Activated CD8-positive, alpha-beta T cell treated with anti-CD3 and anti-CD28 coated beads for 36 hours (primary cell): Measurements from ENCODE around the gene ZIC3. TPM values are rescaled to one million over a fixed set of nuclear protein-coding genes. Genes with fewer than 3 reads are reported as not detected.
A peak's percentile ranks its signal among the peaks of the same experiment; 100 is the strongest.

Source experiments
- ATAC-seq: fragments of 200-7000 bp; cut with Tn5 transposase; one replicate; pipeline ENCODE4 v1.10.0; 2021; ENCODE audit warnings: mild to moderate bottlenecking, moderate library complexity
- CTCF ChIA-PET: fragments of 350-600 bp; sonication (Branson Sonifier 250); formaldehyde crosslinking; loops from one replicate; lab custom pipeline; 2021; ENCODE audit warnings: antibody characterized with exemption; lab: Charles Lee
- POLR2A ChIA-PET: fragments of 350-600 bp; sonication (Branson Sonifier 250); formaldehyde crosslinking; loops from one replicate; lab custom pipeline; 2021; ENCODE audit warnings: antibody characterized with exemption; lab: Charles Lee
- DNase-seq: peaks from one replicate; pipeline ENCODE4 v3.0.0-alpha.2; 2020
- H3K27ac Mint-ChIP-seq: one replicate; pipeline ENCODE4 v1.8.0; 2021; ENCODE audit warnings: mild to moderate bottlenecking, mixed read lengths
- H3K27me3 Mint-ChIP-seq: one replicate; pipeline ENCODE4 v1.8.0; 2021; ENCODE audit warnings: mixed read lengths
- H3K36me3 Mint-ChIP-seq: one replicate; pipeline ENCODE4 v1.8.0; 2021; ENCODE audit warnings: low read depth, mixed read lengths
- H3K4me1 Mint-ChIP-seq: one replicate; pipeline ENCODE4 v1.8.0; 2021; ENCODE audit warnings: low read depth, mixed read lengths
- H3K4me3 Mint-ChIP-seq: one replicate; pipeline ENCODE4 v1.8.0; 2021; ENCODE audit warnings: mild to moderate bottlenecking, moderate library complexity, mixed read lengths
- H3K9me3 Mint-ChIP-seq: one replicate; pipeline ENCODE4 v1.8.0; 2021; ENCODE audit warnings: mixed read lengths
- intact Hi-C: fragments of 100-400 bp; cut with micrococcal nuclease; formaldehyde crosslinking; loops from one replicate; pipeline ENCODE4 v1.10.0; 2022
- total RNA-seq, 2 experiments: library from RNA; stranded (reverse); gene quantifications; one replicate each; pipeline ENCODE4 v1.2.3, GENCODE V29; 2021
- TF ChIP-seq, protein P1 (sequence below): fragments of 200-600 bp; IDR thresholded peaks from one replicate; pipeline ENCODE4 v1.8.0; 2022; ENCODE audit warnings: antibody characterized with exemption, mild to moderate bottlenecking

The ZIC3 gene
- not detected for total RNA-seq

DNA sequence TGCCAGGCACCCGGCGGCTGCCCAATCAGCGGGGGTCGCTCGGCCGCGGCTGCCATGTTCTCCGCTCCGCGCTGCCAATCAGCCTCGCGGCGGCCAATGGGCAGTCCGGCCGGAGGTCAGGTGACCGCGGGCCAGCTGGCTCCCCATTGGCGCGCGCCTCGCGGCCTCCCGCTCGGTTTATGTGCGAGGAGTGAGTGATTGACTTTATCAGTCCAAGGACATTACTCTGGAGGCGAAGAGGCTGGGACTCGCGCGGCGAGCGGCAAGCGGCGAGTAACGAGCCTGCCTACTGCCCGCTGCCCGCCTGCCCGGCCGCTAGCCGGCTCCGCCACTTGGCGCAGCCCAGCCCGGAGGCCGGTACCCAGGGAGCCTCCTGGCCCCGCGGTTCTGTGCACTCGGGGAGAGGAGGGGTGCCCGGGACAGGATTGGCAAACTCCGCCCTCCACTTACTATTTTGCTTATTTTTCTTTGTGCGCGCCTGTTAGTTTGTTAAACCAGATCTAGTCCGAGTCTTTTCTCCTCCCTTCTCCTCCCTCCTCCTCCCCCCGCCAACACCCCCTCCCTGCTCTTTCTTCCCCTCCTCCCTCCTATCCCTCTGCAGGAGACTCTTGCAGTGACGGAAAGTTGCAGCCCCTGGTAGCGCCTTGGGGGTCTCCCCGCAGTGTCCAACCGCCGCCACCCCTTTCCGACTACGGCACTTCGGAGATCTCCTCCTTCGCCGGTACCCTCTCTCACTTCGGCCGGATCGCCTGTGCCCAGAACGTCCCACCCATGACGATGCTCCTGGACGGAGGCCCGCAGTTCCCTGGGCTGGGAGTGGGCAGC, at the start of gene ZIC3:
TSS of gene ZIC3 (plus strand) at position 207 of the 825 bp plus-strand sequence. CDS start at position 772, 565 bp downstream.
- ChIA-PET CTCF (no interaction called here), POLR2A (no interaction called here)
- H3K27ac Mint-ChIP-seq = no peak within 1 kb of the TSS
- peaks cover 51% of the 10 kb centered on the region for H3K27me3 Mint-ChIP-seq
- H3K36me3 Mint-ChIP-seq = peaks cover 4% of the 10 kb centered on the region
- peak; percentile 51 for ATAC-seq
- peaks cover 13% of the 10 kb centered on the region for H3K4me1 Mint-ChIP-seq
- no peak for DNase-seq
- peak within 1 kb of the TSS; percentile 55 for H3K4me3 Mint-ChIP-seq
- TF ChIP-seq, protein P1, sequence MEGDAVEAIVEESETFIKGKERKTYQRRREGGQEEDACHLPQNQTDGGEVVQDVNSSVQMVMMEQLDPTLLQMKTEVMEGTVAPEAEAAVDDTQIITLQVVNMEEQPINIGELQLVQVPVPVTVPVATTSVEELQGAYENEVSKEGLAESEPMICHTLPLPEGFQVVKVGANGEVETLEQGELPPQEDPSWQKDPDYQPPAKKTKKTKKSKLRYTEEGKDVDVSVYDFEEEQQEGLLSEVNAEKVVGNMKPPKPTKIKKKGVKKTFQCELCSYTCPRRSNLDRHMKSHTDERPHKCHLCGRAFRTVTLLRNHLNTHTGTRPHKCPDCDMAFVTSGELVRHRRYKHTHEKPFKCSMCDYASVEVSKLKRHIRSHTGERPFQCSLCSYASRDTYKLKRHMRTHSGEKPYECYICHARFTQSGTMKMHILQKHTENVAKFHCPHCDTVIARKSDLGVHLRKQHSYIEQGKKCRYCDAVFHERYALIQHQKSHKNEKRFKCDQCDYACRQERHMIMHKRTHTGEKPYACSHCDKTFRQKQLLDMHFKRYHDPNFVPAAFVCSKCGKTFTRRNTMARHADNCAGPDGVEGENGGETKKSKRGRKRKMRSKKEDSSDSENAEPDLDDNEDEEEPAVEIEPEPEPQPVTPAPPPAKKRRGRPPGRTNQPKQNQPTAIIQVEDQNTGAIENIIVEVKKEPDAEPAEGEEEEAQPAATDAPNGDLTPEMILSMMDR = no peak
- intact Hi-C loops = no loop called here
- H3K9me3 Mint-ChIP-seq = peaks cover 1% of the 10 kb centered on the region

DNA sequence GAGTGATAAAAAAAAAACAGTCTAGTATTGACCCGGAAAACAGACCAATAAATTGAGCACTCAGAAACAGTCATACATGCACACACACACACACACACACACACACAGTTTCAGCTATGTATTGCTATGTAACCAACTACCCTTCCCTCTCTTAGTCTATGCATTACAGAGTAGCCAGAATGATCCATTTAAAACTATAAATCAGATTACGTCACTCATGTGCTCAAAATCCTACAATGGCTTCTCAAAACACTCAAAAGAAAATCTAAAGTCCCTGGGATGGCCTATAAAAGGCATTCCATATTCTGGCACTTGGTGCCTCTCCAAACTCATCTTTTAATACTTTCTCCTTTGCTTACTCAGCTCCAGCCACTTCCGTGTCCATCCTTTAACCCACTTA, 46.5 kb upstream of the ZIC3 start:
- H3K9me3 Mint-ChIP-seq = no peaks in the 10 kb centered on the region
- intact Hi-C loops = no loop called here
- H3K27me3 Mint-ChIP-seq = peaks cover under 1% of the 10 kb centered on the region
- no peak for DNase-seq
- POLR2A ChIA-PET = no interaction called here
- ATAC-seq = no peak
- H3K36me3 Mint-ChIP-seq = no peaks in the 10 kb centered on the region
- CTCF ChIA-PET = no interaction called here
- TF ChIP-seq, protein P1 = no peak
- H3K4me3 Mint-ChIP-seq = no peak overlapping the region
- H3K27ac Mint-ChIP-seq = no peak overlapping the region
- no peaks in the 10 kb centered on the region for H3K4me1 Mint-ChIP-seq

DNA sequence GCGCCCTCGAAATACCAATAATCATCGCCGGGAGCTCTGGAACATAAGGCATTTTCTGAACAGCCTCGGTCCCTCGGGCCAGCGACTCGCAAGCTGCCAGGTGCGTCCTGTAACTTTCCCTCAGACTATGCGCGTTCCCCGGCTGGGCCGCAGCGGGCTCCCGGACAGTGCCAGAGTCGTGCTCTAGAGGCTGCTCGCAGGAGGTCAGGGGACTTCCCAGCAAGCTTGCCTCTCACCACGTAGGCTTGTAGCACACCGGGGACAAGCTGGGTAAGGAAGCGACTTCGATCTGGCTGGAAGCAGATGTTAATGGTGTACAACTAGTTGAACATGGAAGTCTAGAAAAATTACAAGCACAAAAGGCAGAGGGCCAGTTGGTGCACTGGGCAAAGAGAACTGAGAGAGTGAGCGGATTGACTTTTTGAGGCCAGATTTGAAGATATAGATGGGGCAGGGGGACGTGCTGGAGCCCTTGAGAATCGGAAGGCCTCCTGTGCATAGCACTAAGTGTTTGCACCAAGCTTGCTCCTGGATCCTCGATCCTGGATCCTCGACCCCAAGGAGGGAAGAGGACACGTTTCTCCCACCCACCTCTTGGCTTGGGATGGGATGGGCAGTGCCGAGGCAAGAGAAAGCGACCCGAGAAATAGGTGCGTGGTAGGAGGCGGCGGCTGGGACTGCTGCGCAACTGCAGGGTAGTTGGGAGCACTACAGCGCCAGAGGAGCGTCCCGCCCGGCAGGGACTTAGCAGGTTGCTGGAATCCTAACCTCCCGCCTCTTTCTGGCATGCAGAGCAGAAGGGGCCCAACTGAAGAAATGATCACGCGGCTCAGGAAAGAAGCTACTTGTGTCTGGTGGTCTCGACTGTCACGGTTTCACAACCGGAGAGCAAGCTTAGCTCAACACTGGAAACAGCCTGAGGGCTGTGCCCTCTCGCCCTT, 19.9 kb upstream of the ZIC3 start:
- DNase-seq = no peak

DNA sequence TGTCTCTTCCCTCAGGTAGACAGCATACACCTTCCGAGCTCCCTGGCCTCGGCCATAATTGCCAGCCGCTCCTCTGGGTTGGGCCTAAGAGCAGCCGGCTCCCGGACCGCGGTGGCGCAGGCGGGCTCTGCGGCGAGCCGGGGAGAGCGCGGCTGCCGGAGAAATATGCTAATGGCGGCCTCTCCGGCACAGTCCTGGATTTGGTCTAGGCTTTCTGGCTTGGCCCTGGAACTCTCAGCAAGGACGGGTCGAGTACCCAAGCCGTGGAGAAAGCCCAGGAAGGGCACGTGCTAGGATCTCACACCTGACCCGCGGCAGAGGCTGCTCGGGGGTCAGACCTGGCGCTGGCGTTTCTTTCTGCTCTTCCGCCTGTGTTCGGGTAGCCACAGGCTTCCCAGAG, 18.6 kb upstream of the ZIC3 start:
- no peaks in the 10 kb centered on the region for H3K9me3 Mint-ChIP-seq
- peaks cover 45% of the 10 kb centered on the region for H3K27me3 Mint-ChIP-seq
- TF ChIP-seq, protein P1 = no peak
- ChIA-PET CTCF (no interaction called here), POLR2A (no interaction called here)
- DNase-seq = no peak
- no peak overlapping the region for H3K4me3 Mint-ChIP-seq
- peaks cover 5% of the 10 kb centered on the region for H3K4me1 Mint-ChIP-seq
- no peak overlapping the region for H3K27ac Mint-ChIP-seq
- no peak for ATAC-seq
- intact Hi-C loops = loop anchor here (5.0 kb wide), 1 partner anchor 120 kb away; no protein-coding TSS in a partner anchor
- no peaks in the 10 kb centered on the region for H3K36me3 Mint-ChIP-seq

More for the DNA sequence above, 19.9 kb upstream of the ZIC3 start:
- ATAC-seq = no peak
- intact Hi-C loops = loop anchor here (5.0 kb wide), 1 partner anchor 119 kb away; no protein-coding TSS in a partner anchor
- Mint-ChIP-seq H3K27me3 (peaks cover 39% of the 10 kb centered on the region), H3K4me1 (peaks cover 2% of the 10 kb centered on the region), H3K4me3 (no peak overlapping the region), H3K27ac (no peak overlapping the region), H3K9me3 (no peaks in the 10 kb centered on the region), H3K36me3 (no peaks in the 10 kb centered on the region)
- CTCF ChIA-PET = no interaction called here
- TF ChIP-seq, protein P1 = no peak
- POLR2A ChIA-PET = no interaction called here
